ENCODE results near the gene MVP. TPM values are rescaled to one million over a fixed set of nuclear protein-coding genes. Genes with fewer than 3 reads are reported as not detected.

MVP gene
- total RNA-seq, 5 donors from 2014 or later (not counting 1 experiment from before 2014, with no cell fraction given): 140 to 173 (median 158) TPM

- peaks cover 10 to 21% of the 10 kb centered on the region in 2 donors for H3K27me3 Mint-ChIP-seq
- H3K36me3 Mint-ChIP-seq: no peaks in the 10 kb centered on the region
- no peak overlapping the region for H3K4me3 ChIP-seq (ENCODE audit: control insufficient read depth in 1 of 2, extremely low read depth in 1 of 2, low read length in 1 of 2)
- DNase-seq (no peak), ATAC-seq (replicated peaks in 1 of 4) (no peak)
- no peaks in the 10 kb centered on the region for H3K9me3 Mint-ChIP-seq
- H3K27ac ChIP-seq (ENCODE audit: low read length): no peak overlapping the region
- 89% methylated on average over 26 of the region's 26 CpGs for WGBS (ENCODE audit: insufficient coverage)
- no peaks in the 10 kb centered on the region for H3K9me3 ChIP-seq
- ChIA-PET POLR2A (interaction anchor here in 1 of 2 donors (0.6 kb wide), 1 partner anchor 60 kb away, joined by 12 read pairs; no protein-coding TSS in a partner anchor), CTCF (interaction anchor here in 1 of 2 donors (0.5 kb wide), 1 partner anchor 1632 kb away, joined by 4 read pairs; no protein-coding TSS in a partner anchor)
- H3K4me1 Mint-ChIP-seq: peaks cover 13 to 18% (median 18%) of the 10 kb centered on the region in 3 donors
- H3K36me3 ChIP-seq (ENCODE audit: control insufficient read depth in 2 of 2, extremely low read depth in 1 of 2, insufficient read depth in 1 of 2, low read length in 1 of 2): no peaks in the 10 kb centered on the region
- H3K27ac Mint-ChIP-seq: no peak overlapping the region
- peaks cover 0 to 37% of the 10 kb centered on the region in 2 experiments for H3K27me3 ChIP-seq (replicated peaks in 1 of 2; ENCODE audit: control insufficient read depth in 2 of 2, extremely low read depth in 1 of 2, insufficient read depth in 2 of 2, low read length in 1 of 2)
- H3K4me1 ChIP-seq (ENCODE audit: control insufficient read depth in 1 of 2, extremely low read depth in 1 of 2, insufficient read depth in 2 of 2, low read length in 2 of 2): peaks cover 3 to 21% of the 10 kb centered on the region in 2 experiments
- no peak overlapping the region for H3K4me3 Mint-ChIP-seq
Observed at GRCh38 chr16:29873319-29873718, 53.1 kb downstream of the MVP start.

- ChIA-PET CTCF (interaction anchor here (0.5 to 0.7 kb wide), 2 partner anchors 187 to 241 kb away, joined by 4 to 9 read pairs; no protein-coding TSS in a partner anchor), POLR2A (no interaction called here)
- peaks cover 13 to 18% (median 18%) of the 10 kb centered on the region in 3 donors for H3K4me1 Mint-ChIP-seq
- H3K36me3 Mint-ChIP-seq: no peaks in the 10 kb centered on the region
- ATAC-seq (replicated peaks in 1 of 4) (no peak), DNase-seq (no peak)
- no peaks in the 10 kb centered on the region for H3K9me3 ChIP-seq
- H3K9me3 Mint-ChIP-seq: no peaks in the 10 kb centered on the region
- H3K36me3 ChIP-seq (ENCODE audit: control insufficient read depth in 2 of 2, extremely low read depth in 1 of 2, insufficient read depth in 1 of 2, low read length in 1 of 2): no peaks in the 10 kb centered on the region
- H3K27ac ChIP-seq (ENCODE audit: low read length): no peak overlapping the region
- no peak overlapping the region for H3K4me3 Mint-ChIP-seq
- no peak overlapping the region for H3K4me3 ChIP-seq (ENCODE audit: control insufficient read depth in 1 of 2, extremely low read depth in 1 of 2, low read length in 1 of 2)
- 92% methylated on average over 6 of the region's 6 CpGs for WGBS (ENCODE audit: insufficient coverage)
- peaks cover 3 to 21% of the 10 kb centered on the region in 2 experiments for H3K4me1 ChIP-seq (ENCODE audit: control insufficient read depth in 1 of 2, extremely low read depth in 1 of 2, insufficient read depth in 2 of 2, low read length in 2 of 2)
- H3K27me3 ChIP-seq (replicated peaks in 1 of 2; ENCODE audit: control insufficient read depth in 2 of 2, extremely low read depth in 1 of 2, insufficient read depth in 2 of 2, low read length in 1 of 2): peaks cover 0 to 54% of the 10 kb centered on the region in 2 experiments
- H3K27ac Mint-ChIP-seq: no peak overlapping the region
- H3K27me3 Mint-ChIP-seq: peaks cover 15 to 27% of the 10 kb centered on the region in 2 donors
Observed at GRCh38 chr16:29875206-29875605, 54.9 kb downstream of the MVP start.

DNA sequence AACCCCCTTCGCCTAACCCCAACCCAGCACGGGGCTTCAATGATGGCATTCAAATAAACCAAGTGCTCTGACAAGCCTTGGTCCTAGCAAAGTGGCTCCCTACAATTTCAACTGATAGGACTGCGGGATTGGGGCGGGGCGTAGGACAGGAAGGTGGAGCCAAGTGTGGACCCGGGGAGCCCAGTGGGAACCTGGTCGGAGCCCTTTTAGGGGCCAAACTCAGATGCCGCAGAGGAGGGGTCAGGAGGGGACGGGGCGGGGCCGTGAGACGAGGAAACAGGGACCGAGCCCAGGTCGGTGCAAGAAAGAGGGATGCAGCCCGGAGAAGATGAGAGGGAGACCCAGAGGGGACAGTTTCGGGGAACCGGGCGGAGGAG, 55.9 kb downstream of the MVP start:
- H3K4me1 ChIP-seq (ENCODE audit: control insufficient read depth in 1 of 2, extremely low read depth in 1 of 2, insufficient read depth in 2 of 2, low read length in 2 of 2): peaks cover 3 to 21% of the 10 kb centered on the region in 2 experiments
- H3K27me3 ChIP-seq (replicated peaks in 1 of 2; ENCODE audit: control insufficient read depth in 2 of 2, extremely low read depth in 1 of 2, insufficient read depth in 2 of 2, low read length in 1 of 2): peaks cover 0 to 61% of the 10 kb centered on the region in 2 experiments
- H3K4me3 Mint-ChIP-seq: peak overlapping the region; percentile 67 to 69 (median 68)
- H3K9me3 Mint-ChIP-seq: no peaks in the 10 kb centered on the region
- ChIA-PET CTCF (interaction anchor here in 1 of 2 donors (0.7 kb wide), 1 partner anchor 188 kb away, joined by 9 read pairs; no protein-coding TSS in a partner anchor), POLR2A (interaction anchor here in 1 of 2 donors (0.6 kb wide), 1 partner anchor 1119 kb away, joined by 3 read pairs; no protein-coding TSS in a partner anchor)
- no peak overlapping the region for H3K27ac ChIP-seq (ENCODE audit: low read length)
- peak overlapping the region; percentile 29 to 38 for H3K4me3 ChIP-seq (ENCODE audit: control insufficient read depth in 1 of 2, extremely low read depth in 1 of 2, low read length in 1 of 2)
- peak overlapping the region in 1 of 2 donors; percentile 3 for H3K27ac Mint-ChIP-seq
- H3K36me3 Mint-ChIP-seq: no peaks in the 10 kb centered on the region
- DNase-seq (no peak), ATAC-seq (replicated peaks in 1 of 4) (peak in 2 of 4 experiments; percentile 7 to 11)
- peaks cover 15 to 34% of the 10 kb centered on the region in 2 donors for H3K27me3 Mint-ChIP-seq
- H3K9me3 ChIP-seq: no peaks in the 10 kb centered on the region
- H3K4me1 Mint-ChIP-seq: peaks cover 13 to 18% (median 18%) of the 10 kb centered on the region in 3 donors
- WGBS (ENCODE audit: insufficient coverage): 32% methylated on average over 15 of the region's 18 CpGs
- no peaks in the 10 kb centered on the region for H3K36me3 ChIP-seq (ENCODE audit: control insufficient read depth in 2 of 2, extremely low read depth in 1 of 2, insufficient read depth in 1 of 2, low read length in 1 of 2)

DNA sequence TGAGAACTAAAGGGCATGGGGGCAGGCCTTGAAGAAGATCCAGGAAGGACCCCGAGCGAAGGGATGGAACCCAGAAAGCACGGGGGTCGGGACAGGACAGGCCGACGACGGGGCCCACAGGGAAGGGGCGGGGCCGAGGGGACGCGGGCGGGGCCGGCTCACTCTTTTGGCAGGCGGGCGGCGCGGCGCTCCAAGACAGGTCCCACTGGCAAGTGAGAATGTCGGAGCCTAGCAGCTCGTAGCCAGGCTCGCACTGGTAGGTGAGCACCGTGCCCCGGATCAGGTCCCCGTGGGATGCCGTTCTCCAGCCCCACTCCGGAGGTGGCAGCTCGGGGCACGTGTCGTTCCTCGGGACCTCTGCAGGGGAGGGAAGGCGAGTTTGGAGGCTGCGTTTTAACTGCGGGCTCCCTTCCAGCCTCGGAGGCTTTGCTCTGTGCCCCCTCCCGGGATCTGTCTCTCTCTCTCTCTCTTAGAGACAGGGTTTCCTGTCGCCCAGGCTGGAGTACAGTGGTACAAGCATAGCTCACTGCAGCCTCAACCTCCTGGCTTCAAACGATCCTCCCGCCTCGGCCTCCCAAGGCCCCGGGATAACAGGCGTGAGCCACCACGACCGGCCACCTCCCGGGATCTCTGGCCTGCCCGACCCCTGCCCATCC, 56.5 kb downstream of the MVP start:
- H3K4me1 ChIP-seq (ENCODE audit: control insufficient read depth in 1 of 2, extremely low read depth in 1 of 2, insufficient read depth in 2 of 2, low read length in 2 of 2): peaks cover 3 to 21% of the 10 kb centered on the region in 2 experiments
- WGBS (ENCODE audit: insufficient coverage): 6% methylated on average over 39 of the region's 45 CpGs
- H3K36me3 ChIP-seq (ENCODE audit: control insufficient read depth in 2 of 2, extremely low read depth in 1 of 2, insufficient read depth in 1 of 2, low read length in 1 of 2): no peaks in the 10 kb centered on the region
- ChIA-PET POLR2A (interaction anchor here in 1 of 2 donors (0.6 kb wide), 1 partner anchor 96 kb away, joined by 5 read pairs; no protein-coding TSS in a partner anchor), CTCF (interaction anchor here in 1 of 2 donors (0.5 kb wide), 1 partner anchor 178 kb away, joined by 3 read pairs; no protein-coding TSS in a partner anchor)
- peaks cover 15 to 34% of the 10 kb centered on the region in 2 donors for H3K27me3 Mint-ChIP-seq
- H3K27me3 ChIP-seq (replicated peaks in 1 of 2; ENCODE audit: control insufficient read depth in 2 of 2, extremely low read depth in 1 of 2, insufficient read depth in 2 of 2, low read length in 1 of 2): peaks cover 0 to 60% of the 10 kb centered on the region in 2 experiments
- DNase-seq (peak in 17 of 35 experiments; percentile 3 to 45 (median 23)), ATAC-seq (replicated peaks in 1 of 4) (peak; percentile 60 to 69 (median 62))
- H3K36me3 Mint-ChIP-seq: no peaks in the 10 kb centered on the region
- peak overlapping the region; percentile 67 to 69 (median 68) for H3K4me3 Mint-ChIP-seq
- no peak overlapping the region for H3K27ac ChIP-seq (ENCODE audit: low read length)
- no peak overlapping the region for H3K27ac Mint-ChIP-seq
- peaks cover 13 to 18% (median 18%) of the 10 kb centered on the region in 3 donors for H3K4me1 Mint-ChIP-seq
- H3K9me3 ChIP-seq: no peaks in the 10 kb centered on the region
- H3K4me3 ChIP-seq (ENCODE audit: control insufficient read depth in 1 of 2, extremely low read depth in 1 of 2, low read length in 1 of 2): peak overlapping the region; percentile 29 to 38
- H3K9me3 Mint-ChIP-seq: no peaks in the 10 kb centered on the region

- ATAC-seq (replicated peaks in 1 of 4) (peak; percentile 33 to 78 (median 44)), DNase-seq (peak in 25 of 35 experiments; percentile 6 to 56 (median 25))
- ChIA-PET CTCF (interaction anchor here in 1 of 2 donors (0.5 to 0.6 kb wide), 2 partner anchors 155 to 178 kb away, joined by 3 read pairs; no protein-coding TSS in a partner anchor), POLR2A (interaction anchor here in 1 of 2 donors (0.6 kb wide), 1 partner anchor 27 kb away, joined by 5 read pairs; no protein-coding TSS in a partner anchor)
- Histone ChIP-seq H3K36me3 (ENCODE audit: control insufficient read depth in 2 of 2, extremely low read depth in 1 of 2, insufficient read depth in 1 of 2, low read length in 1 of 2) (no peaks in the 10 kb centered on the region), H3K9me3 (no peaks in the 10 kb centered on the region), H3K4me1 (ENCODE audit: control insufficient read depth in 1 of 2, extremely low read depth in 1 of 2, insufficient read depth in 2 of 2, low read length in 2 of 2) (peaks cover 3 to 21% of the 10 kb centered on the region in 2 experiments), H3K4me3 (ENCODE audit: control insufficient read depth in 1 of 2, extremely low read depth in 1 of 2, low read length in 1 of 2) (peak overlapping the region in 1 of 2 donors; percentile 38), H3K27ac (ENCODE audit: low read length) (no peak overlapping the region), H3K27me3 (replicated peaks in 1 of 2; ENCODE audit: control insufficient read depth in 2 of 2, extremely low read depth in 1 of 2, insufficient read depth in 2 of 2, low read length in 1 of 2) (peaks cover 0 to 65% of the 10 kb centered on the region in 2 experiments)
- Mint-ChIP-seq H3K27ac (peak overlapping the region in 1 of 2 donors; percentile 19), H3K4me1 (peaks cover 13 to 18% (median 18%) of the 10 kb centered on the region in 3 donors), H3K9me3 (no peaks in the 10 kb centered on the region), H3K36me3 (no peaks in the 10 kb centered on the region), H3K27me3 (peaks cover 15 to 34% of the 10 kb centered on the region in 2 donors), H3K4me3 (peak overlapping the region; percentile 67 to 69 (median 68))
- WGBS (ENCODE audit: insufficient coverage): 25% methylated on average over 28 of the region's 28 CpGs
Observed at GRCh38 chr16:29877266-29877961, 57.2 kb downstream of the MVP start.

GRCh38 chr16:29878172-29878571, 57.9 kb downstream of the MVP start:
- H3K27ac Mint-ChIP-seq: no peak overlapping the region
- DNase-seq (no peak), ATAC-seq (replicated peaks in 1 of 4) (no peak)
- Histone ChIP-seq H3K4me3 (ENCODE audit: control insufficient read depth in 1 of 2, extremely low read depth in 1 of 2, low read length in 1 of 2) (no peak overlapping the region), H3K36me3 (ENCODE audit: control insufficient read depth in 2 of 2, extremely low read depth in 1 of 2, insufficient read depth in 1 of 2, low read length in 1 of 2) (no peaks in the 10 kb centered on the region), H3K9me3 (no peaks in the 10 kb centered on the region), H3K4me1 (ENCODE audit: control insufficient read depth in 1 of 2, extremely low read depth in 1 of 2, insufficient read depth in 2 of 2, low read length in 2 of 2) (peaks cover 3 to 21% of the 10 kb centered on the region in 2 experiments), H3K27me3 (replicated peaks in 1 of 2; ENCODE audit: control insufficient read depth in 2 of 2, extremely low read depth in 1 of 2, insufficient read depth in 2 of 2, low read length in 1 of 2) (peaks cover 0 to 65% of the 10 kb centered on the region in 2 experiments), H3K27ac (ENCODE audit: low read length) (no peak overlapping the region)
- peaks cover 13 to 18% (median 18%) of the 10 kb centered on the region in 3 donors for H3K4me1 Mint-ChIP-seq
- H3K9me3 Mint-ChIP-seq: no peaks in the 10 kb centered on the region
- CTCF ChIA-PET: no interaction called here
- H3K4me3 Mint-ChIP-seq: peak overlapping the region in 1 of 3 donors; percentile 69
- WGBS (ENCODE audit: insufficient coverage): 92% methylated on average over 7 of the region's 14 CpGs
- POLR2A ChIA-PET: interaction anchor here (0.6 kb wide), 2 partner anchors 55 to 1017 kb away, joined by 3 to 7 read pairs; no protein-coding TSS in a partner anchor
- H3K36me3 Mint-ChIP-seq: no peaks in the 10 kb centered on the region
- peaks cover 21 to 40% of the 10 kb centered on the region in 2 donors for H3K27me3 Mint-ChIP-seq
